A549 (cell line): Measurements from ENCODE around the gene LMX1B.

Experiments used
- JUN ChIP-seq, 2 experiments: fragments of >200 bp; sonication (Bioruptor Twin); formaldehyde crosslinking; IDR thresholded peaks; 2 replicates in 1 of 2; 3 replicates in 1 of 2; pipeline ENCODE4 v1.6.1; 2016 to 2017
- JUNB ChIP-seq: fragments of >200 bp; sonication (Bioruptor Twin); formaldehyde crosslinking; IDR thresholded peaks from 2 replicates; pipeline ENCODE4 v1.6.1; 2016
- SMC3 ChIP-seq: fragments of >200 bp; sonication (Bioruptor Twin); formaldehyde crosslinking; IDR thresholded peaks from 3 replicates; pipeline ENCODE4 v1.6.1; 2018; ENCODE audit warnings: inconsistent platforms

DNA sequence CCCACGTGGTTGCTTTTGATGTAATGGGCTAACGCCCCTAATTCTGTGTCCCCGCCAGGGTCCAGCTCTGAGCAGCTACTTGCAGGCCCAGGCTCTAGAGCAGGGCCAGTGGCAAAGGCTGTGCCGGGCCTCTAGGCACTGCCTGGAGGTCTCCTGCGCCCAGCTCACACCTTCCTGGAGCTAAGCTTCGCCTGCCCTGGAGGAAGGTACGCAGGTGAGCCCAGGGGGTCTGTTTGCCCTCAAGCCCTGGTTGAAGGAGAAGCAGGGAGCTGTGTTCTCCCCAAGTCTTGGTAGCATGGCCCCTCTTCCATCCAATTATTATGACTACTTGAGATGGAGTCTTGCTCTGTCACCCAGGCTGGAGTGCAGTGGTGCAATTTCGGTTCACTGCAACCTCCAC lies 5.2 kb upstream of the LMX1B start:
- TF ChIP-seq JUNB (no peak), JUN (IDR thresholded peaks at IDR 0.05) (no peak), SMC3 (no peak)
